PC-3 (cell line): ENCODE results near the gene FBXW4. TPM values are rescaled to one million over a fixed set of nuclear protein-coding genes. Genes with fewer than 3 reads are reported as not detected.

ENCODE experiments used
- ATAC-seq: fragments of 200-7000 bp; cut with Tn5 transposase; 2 replicates; pipeline ENCODE4 v1.9.1; 2020; ENCODE audit warnings: mild to moderate bottlenecking, moderate library complexity
- BruUV-seq: library from RNA; stranded (reverse); fragments of 400-500 nt; replicated peaks from 2 replicates; lab custom pipeline; 2021; lab: Mats Ljungman, UMichigan
- CTCF ChIA-PET: fragments of 300-600 bp; sonication (Branson Sonifier 250); formaldehyde crosslinking; loops from one replicate; lab custom pipeline; 2022; ENCODE audit warnings: antibody characterized with exemption; lab: Charles Lee
- POLR2A ChIA-PET: fragments of 300-600 bp; sonication (Branson Sonifier 250); formaldehyde crosslinking; loops from one replicate; lab custom pipeline; 2022; ENCODE audit warnings: antibody characterized with exemption; ENCODE audit not compliant: unreplicated experiment; lab: Charles Lee
- DNase-seq: peaks from one replicate; pipeline ENCODE4 v3.0.0-alpha.2; 2015
- H2AFZ ChIP-seq: fragments of 300-600 bp; sonication (generic); 2 replicates; pipeline ENCODE4 v1.6.0; 2016; ENCODE audit warnings: antibody characterized with exemption, low read length
- H3F3A ChIP-seq: fragments of 300-600 bp; sonication (generic); one replicate; pipeline ENCODE4 v1.6.0; 2017; ENCODE audit warnings: antibody characterized with exemption, low read length, control low read depth, mild to moderate bottlenecking; ENCODE audit not compliant: unreplicated experiment
- H3K27ac ChIP-seq: fragments of 300-600 bp; sonication (generic); 2 replicates; pipeline ENCODE4 v1.5.1; 2016; ENCODE audit warnings: mild to moderate bottlenecking, low read length
- H3K27me3 ChIP-seq: fragments of 300-600 bp; sonication (generic); 2 replicates; pipeline ENCODE4 v1.6.1; 2016; ENCODE audit warnings: low read length, mixed read lengths
- H3K36me3 ChIP-seq: fragments of 300-600 bp; sonication (generic); 2 replicates; pipeline ENCODE4 v1.6.1; 2016; ENCODE audit warnings: low read depth, mixed run types, low read length, mixed read lengths
- H3K4me1 ChIP-seq: fragments of 300-600 bp; sonication (generic); 2 replicates; pipeline ENCODE4 v1.5.1; 2016; ENCODE audit warnings: low read length; ENCODE audit not compliant: insufficient read depth
- H3K4me2 ChIP-seq: fragments of 300-600 bp; sonication (generic); 2 replicates; pipeline ENCODE4 v1.6.0; 2016; ENCODE audit warnings: low read length
- H3K4me3 ChIP-seq: fragments of 300-600 bp; sonication (generic); 2 replicates; pipeline ENCODE4 v1.5.1; 2016; ENCODE audit warnings: mild to moderate bottlenecking, low read length, mixed read lengths
- H3K79me2 ChIP-seq: fragments of 300-600 bp; sonication (generic); 2 replicates; pipeline ENCODE4 v1.6.1; 2017; ENCODE audit warnings: low read length, mixed read lengths
- H3K9ac ChIP-seq: fragments of 300-600 bp; sonication (generic); 2 replicates; pipeline ENCODE4 v1.6.0; 2016; ENCODE audit warnings: mild to moderate bottlenecking, low read length
- H3K9me2 ChIP-seq: fragments of 300-600 bp; sonication (generic); replicated peaks from 2 replicates; pipeline ENCODE4 v1.6.1; 2016; ENCODE audit warnings: mixed run types, low read length, mixed read lengths
- H3K9me3 ChIP-seq: fragments of 300-600 bp; sonication (generic); 2 replicates; pipeline ENCODE4 v1.6.1; 2016; ENCODE audit warnings: low read length, mixed read lengths
- H4K20me1 ChIP-seq: fragments of 300-600 bp; sonication (generic); 2 replicates; pipeline ENCODE4 v1.6.1; 2016; ENCODE audit warnings: low read length, mixed read lengths
- EZH2 ChIP-seq: fragments of 300-600 bp; sonication (generic); IDR thresholded peaks from one replicate; pipeline ENCODE4 v1.6.1; 2017; ENCODE audit warnings: antibody characterized with exemption, mild to moderate bottlenecking, low read length; ENCODE audit not compliant: unreplicated experiment
- EZH2phosphoT487 ChIP-seq: fragments of 300-600 bp; sonication (generic); IDR thresholded peaks from 2 replicates; pipeline ENCODE4 v1.6.1; 2018; ENCODE audit warnings: mild to moderate bottlenecking, antibody characterized with exemption, low read length, borderline replicate concordance
- intact Hi-C: fragments of 100-400 bp; cut with micrococcal nuclease; formaldehyde crosslinking; loops from 2 replicates; pipeline ENCODE4 v1.9.0; 2023
- total RNA-seq: library from RNA; depleted of rRNA; stranded (reverse); fragments of >200 nt; gene quantifications from 2 replicates; pipeline ENCODE4 v1.2.3, GENCODE V29; 2014
- TF ChIP-seq, protein P1 (sequence below): fragments of 300-600 bp; sonication (generic); conservative IDR thresholded peaks from 2 replicates; pipeline ENCODE4 v1.5.1; 2017; ENCODE audit warnings: antibody characterized with exemption, low read depth, mild to moderate bottlenecking, low read length

FBXW4 gene
- total RNA-seq, 1 experiment from 2014 or later: 18.8 TPM

DNA sequence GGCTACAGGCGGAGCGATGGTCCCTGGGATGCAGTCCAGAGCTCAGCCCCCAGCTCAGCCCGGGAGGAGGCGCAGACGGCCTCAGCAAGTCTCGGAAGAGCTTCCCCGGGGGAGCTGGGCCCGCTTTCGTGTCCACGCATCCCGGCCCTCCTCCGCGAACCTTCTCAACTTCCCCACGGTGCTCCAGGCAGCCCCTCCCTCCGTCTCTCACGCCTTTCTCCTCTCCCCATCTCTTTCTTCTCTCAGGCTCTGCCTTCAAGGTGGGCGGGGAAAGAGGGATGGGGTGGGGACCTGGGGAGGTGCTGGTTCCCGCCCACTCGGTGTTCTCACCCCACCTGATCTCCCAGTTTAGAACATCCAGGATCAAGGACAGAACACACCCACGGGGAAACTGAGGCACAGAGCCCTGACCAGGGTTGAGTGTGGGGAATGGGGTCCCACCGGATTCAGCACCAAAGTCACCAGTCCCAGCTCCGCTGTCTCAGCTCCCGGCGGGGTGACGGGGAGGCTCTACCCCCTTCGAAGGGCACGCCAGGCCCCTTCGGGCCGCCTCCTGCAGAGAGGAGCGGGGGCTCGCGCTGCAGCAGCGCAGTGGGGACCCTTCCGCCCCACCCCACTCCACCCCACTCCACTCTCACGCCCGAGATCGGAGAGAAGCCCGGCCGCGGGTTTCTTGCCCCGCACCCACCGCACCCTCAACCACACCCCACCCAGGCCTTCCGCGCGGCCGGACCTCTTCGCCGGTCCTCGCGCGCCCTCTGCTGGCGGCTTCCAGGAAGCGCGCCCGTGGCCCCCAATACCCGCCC, 125.1 kb downstream of the FBXW4 start:
- Histone ChIP-seq H3K4me2 (peak overlapping the region; percentile 99), H3K27ac (no peak overlapping the region), H3K79me2 (no peaks in the 10 kb centered on the region), H3K9ac (peak overlapping the region; percentile 61), H3K4me1 (peaks cover 11% of the 10 kb centered on the region; the same call in 1 of the 2 replicates), H3K27me3 (no peaks in the 10 kb centered on the region), H3K9me2 (no peaks in the 10 kb centered on the region), H4K20me1 (no peaks in the 10 kb centered on the region), H3F3A (no peaks in the 10 kb centered on the region), H3K36me3 (no peaks in the 10 kb centered on the region), H3K4me3 (peak overlapping the region; percentile 82), H2AFZ (peak overlapping the region; percentile 99), H3K9me3 (no peaks in the 10 kb centered on the region)
- no TSS peak for BruUV-seq
- intact Hi-C loops: loop anchor here (1.0 to 10.0 kb wide), 4 partner anchors 33 to 408 kb away; no protein-coding TSS in a partner anchor
- CTCF ChIA-PET: interaction anchor here (0.6 to 1.0 kb wide), 10 partner anchors 18 to 538 kb away, joined by 3 to 11 read pairs (median 4); partner anchors contain the start of genes DPCD and POLL
- TF ChIP-seq EZH2: no peak
- no peak for TF ChIP-seq EZH2phosphoT487
- TF ChIP-seq, protein P1, sequence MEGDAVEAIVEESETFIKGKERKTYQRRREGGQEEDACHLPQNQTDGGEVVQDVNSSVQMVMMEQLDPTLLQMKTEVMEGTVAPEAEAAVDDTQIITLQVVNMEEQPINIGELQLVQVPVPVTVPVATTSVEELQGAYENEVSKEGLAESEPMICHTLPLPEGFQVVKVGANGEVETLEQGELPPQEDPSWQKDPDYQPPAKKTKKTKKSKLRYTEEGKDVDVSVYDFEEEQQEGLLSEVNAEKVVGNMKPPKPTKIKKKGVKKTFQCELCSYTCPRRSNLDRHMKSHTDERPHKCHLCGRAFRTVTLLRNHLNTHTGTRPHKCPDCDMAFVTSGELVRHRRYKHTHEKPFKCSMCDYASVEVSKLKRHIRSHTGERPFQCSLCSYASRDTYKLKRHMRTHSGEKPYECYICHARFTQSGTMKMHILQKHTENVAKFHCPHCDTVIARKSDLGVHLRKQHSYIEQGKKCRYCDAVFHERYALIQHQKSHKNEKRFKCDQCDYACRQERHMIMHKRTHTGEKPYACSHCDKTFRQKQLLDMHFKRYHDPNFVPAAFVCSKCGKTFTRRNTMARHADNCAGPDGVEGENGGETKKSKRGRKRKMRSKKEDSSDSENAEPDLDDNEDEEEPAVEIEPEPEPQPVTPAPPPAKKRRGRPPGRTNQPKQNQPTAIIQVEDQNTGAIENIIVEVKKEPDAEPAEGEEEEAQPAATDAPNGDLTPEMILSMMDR: peak; percentile 57
- peak; percentile 59 for DNase-seq
- ATAC-seq: peak; percentile 66
- POLR2A ChIA-PET: no interaction called here

DNA sequence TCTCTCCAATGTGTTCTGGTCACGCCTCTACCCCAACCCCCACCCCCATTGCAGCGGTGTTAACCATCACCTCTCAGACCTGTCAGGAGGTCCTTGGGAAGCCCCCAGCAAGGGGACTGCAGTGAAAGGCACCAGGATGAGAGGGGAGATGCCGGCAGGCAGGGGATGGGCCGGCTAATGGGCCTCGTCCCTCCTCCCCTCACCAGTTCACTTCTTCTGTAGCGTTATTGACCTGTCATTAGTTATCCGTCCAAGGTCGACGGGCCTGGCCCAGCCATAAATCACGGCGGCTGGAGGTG, 125.7 kb downstream of the FBXW4 start:
- POLR2A ChIA-PET: no interaction called here
- no peaks in the 10 kb centered on the region for H3K27me3 ChIP-seq

More for the DNA sequence above, 125.7 kb downstream of the FBXW4 start:
- Histone ChIP-seq H4K20me1 (no peaks in the 10 kb centered on the region), H3K4me3 (peak overlapping the region; percentile 82), H3F3A (no peaks in the 10 kb centered on the region), H3K4me1 (peaks cover 11% of the 10 kb centered on the region; the same call in 1 of the 2 replicates), H3K27ac (no peak overlapping the region), H2AFZ (peak overlapping the region; percentile 99), H3K9me2 (no peaks in the 10 kb centered on the region), H3K9me3 (no peaks in the 10 kb centered on the region), H3K4me2 (peak overlapping the region; percentile 99), H3K9ac (no peak overlapping the region), H3K36me3 (no peaks in the 10 kb centered on the region), H3K79me2 (no peaks in the 10 kb centered on the region)
- TF ChIP-seq, protein P1: no peak
- TF ChIP-seq EZH2phosphoT487: no peak
- TF ChIP-seq EZH2: no peak
- no TSS peak for BruUV-seq
- CTCF ChIA-PET: interaction anchor here (0.6 to 1.0 kb wide), 4 partner anchors 102 to 537 kb away, joined by 3 to 7 read pairs (median 3); no protein-coding TSS in a partner anchor
- intact Hi-C loops: loop anchor here (5.0 to 10.0 kb wide), 2 partner anchors 264 to 407 kb away; no protein-coding TSS in a partner anchor
- DNase-seq (no peak), ATAC-seq (no peak)
